Measurements from ENCODE around the gene PCDHGA7.
"Not testable (repeated sequence)": the region's sequence is repeated elsewhere in the genome, so short reads cannot be mapped to it uniquely, and the experiment has no call there.

PCDHGA7 gene

GRCh38 chr5:141345327-141345726 lies 37.2 kb upstream of the PCDHGA7 start:
- no peak overlapping the region for H3K4me3 ChIP-seq (ENCODE audit: low read depth, low read length)
- TF ChIP-seq, protein P1, sequence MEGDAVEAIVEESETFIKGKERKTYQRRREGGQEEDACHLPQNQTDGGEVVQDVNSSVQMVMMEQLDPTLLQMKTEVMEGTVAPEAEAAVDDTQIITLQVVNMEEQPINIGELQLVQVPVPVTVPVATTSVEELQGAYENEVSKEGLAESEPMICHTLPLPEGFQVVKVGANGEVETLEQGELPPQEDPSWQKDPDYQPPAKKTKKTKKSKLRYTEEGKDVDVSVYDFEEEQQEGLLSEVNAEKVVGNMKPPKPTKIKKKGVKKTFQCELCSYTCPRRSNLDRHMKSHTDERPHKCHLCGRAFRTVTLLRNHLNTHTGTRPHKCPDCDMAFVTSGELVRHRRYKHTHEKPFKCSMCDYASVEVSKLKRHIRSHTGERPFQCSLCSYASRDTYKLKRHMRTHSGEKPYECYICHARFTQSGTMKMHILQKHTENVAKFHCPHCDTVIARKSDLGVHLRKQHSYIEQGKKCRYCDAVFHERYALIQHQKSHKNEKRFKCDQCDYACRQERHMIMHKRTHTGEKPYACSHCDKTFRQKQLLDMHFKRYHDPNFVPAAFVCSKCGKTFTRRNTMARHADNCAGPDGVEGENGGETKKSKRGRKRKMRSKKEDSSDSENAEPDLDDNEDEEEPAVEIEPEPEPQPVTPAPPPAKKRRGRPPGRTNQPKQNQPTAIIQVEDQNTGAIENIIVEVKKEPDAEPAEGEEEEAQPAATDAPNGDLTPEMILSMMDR (IDR thresholded peaks at IDR 0.05; ENCODE audit: low read depth, low read length, missing control alignments): no peak
- in situ Hi-C loops (cut with HindIII; ENCODE audit: low sequenced_read_pairs): no loop called here
- DNase-seq (ENCODE audit: low read depth): no peak

DNA sequence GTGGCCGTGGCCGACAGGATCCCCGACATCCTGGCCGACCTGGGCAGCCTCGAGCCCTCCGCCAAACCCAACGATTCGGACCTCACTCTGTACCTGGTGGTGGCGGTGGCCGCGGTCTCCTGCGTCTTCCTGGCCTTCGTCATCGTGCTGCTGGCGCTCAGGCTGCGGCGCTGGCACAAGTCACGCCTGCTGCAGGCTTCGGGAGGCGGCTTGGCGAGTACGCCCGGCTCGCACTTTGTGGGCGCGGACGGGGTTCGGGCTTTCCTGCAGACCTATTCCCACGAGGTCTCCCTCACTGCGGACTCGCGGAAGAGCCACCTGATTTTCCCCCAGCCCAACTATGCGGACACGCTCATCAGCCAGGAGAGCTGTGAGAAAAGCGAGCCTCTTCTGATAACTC lies 36.5 kb upstream of the PCDHGA7 start:
- H3K4me3 ChIP-seq (ENCODE audit: low read depth, low read length); DNase-seq (ENCODE audit: low read depth); in situ Hi-C loops (cut with HindIII; ENCODE audit: low sequenced_read_pairs): not testable (repeated sequence)

- in situ Hi-C loops (cut with HindIII; ENCODE audit: low sequenced_read_pairs): no loop called here
- TF ChIP-seq, protein P1 (IDR thresholded peaks at IDR 0.05; ENCODE audit: low read depth, low read length, missing control alignments): peak; percentile 43
- peak within 1 kb of the TSS; percentile 32 for H3K4me3 ChIP-seq (ENCODE audit: low read depth, low read length)
- no peak for DNase-seq (ENCODE audit: low read depth)
Observed at GRCh38 chr5:141349917-141350619, 32.5 kb upstream of the PCDHGA7 start, which contains the start of gene PCDHGB1. Gene PCDHGB1, plus strand, starts transcription at chr5:141350099. Its CDS starts 162 bp downstream, at chr5:141350261.

- in situ Hi-C loops (cut with HindIII; ENCODE audit: low sequenced_read_pairs): no loop called here
- TF ChIP-seq, protein P1 (IDR thresholded peaks at IDR 0.05; ENCODE audit: low read depth, low read length, missing control alignments): no peak
Observed at GRCh38 chr5:141351591-141351990, 31.0 kb upstream of the PCDHGA7 start.

DNA sequence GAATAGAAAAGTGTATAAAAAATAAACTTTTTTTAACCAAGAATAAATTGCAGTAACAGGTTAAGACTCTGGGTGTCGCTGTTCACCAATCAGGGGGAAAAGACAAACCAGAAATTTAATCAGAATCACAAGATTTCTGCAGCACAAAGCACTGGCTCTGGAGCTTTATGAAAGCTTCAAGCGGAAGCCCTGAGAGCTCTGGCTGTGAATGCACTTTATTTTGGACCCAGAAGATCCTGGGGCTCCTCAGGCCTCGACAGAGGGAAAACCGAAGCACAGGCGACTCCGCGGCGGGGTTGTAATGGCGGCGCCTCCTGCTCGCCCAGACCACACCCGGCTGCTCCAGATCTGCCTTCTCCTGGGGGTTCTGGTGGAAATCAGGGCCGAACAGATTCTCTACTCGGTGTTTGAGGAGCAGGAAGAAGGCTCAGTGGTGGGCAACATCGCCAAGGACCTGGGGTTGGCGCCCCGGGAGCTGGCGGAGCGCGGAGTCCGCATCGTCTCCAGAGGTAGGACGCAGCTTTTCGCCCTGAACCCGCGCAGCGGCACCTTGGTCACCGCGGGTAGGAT lies 27.6 kb upstream of the PCDHGA7 start, which contains the start of gene PCDHGA4:
PCDHGA4 (plus strand) TSS at position 122 of the 570 bp plus-strand sequence; CDS start at position 209, 87 bp downstream.
- in situ Hi-C loops (cut with HindIII; ENCODE audit: low sequenced_read_pairs): no loop called here
- TF ChIP-seq, protein P1 (IDR thresholded peaks at IDR 0.05; ENCODE audit: low read depth, low read length, missing control alignments): peak; percentile 31
- no peak for DNase-seq (ENCODE audit: low read depth)
- H3K4me3 ChIP-seq (ENCODE audit: low read depth, low read length): peak within 1 kb of the TSS; percentile 21

More at GRCh38 chr5:141351591-141351990, 31.0 kb upstream of the PCDHGA7 start:
- H3K4me3 ChIP-seq (ENCODE audit: low read depth, low read length): no peak overlapping the region
- DNase-seq (ENCODE audit: low read depth): no peak

GRCh38 chr5:141355641-141356040 lies 26.9 kb upstream of the PCDHGA7 start:
- H3K4me3 ChIP-seq (ENCODE audit: low read depth, low read length): no peak overlapping the region
- no peak for DNase-seq (ENCODE audit: low read depth)
- TF ChIP-seq, protein P1 (IDR thresholded peaks at IDR 0.05; ENCODE audit: low read depth, low read length, missing control alignments): no peak
- in situ Hi-C loops (cut with HindIII; ENCODE audit: low sequenced_read_pairs): no loop called here

- TF ChIP-seq, protein P1 (IDR thresholded peaks at IDR 0.05; ENCODE audit: low read depth, low read length, missing control alignments): no peak
- in situ Hi-C loops (cut with HindIII; ENCODE audit: low sequenced_read_pairs): no loop called here
- H3K4me3 ChIP-seq (ENCODE audit: low read depth, low read length): no peak overlapping the region
- DNase-seq (ENCODE audit: low read depth): no peak
Observed at GRCh38 chr5:141356133-141356532, 26.4 kb upstream of the PCDHGA7 start.
